CD4-positive, alpha-beta T cell treated with Interferon alpha-2 for 1 hour (primary cell): Measurements from ENCODE around the gene TRIM45.
A peak's percentile ranks its signal among the peaks of the same experiment; 100 is the strongest.
"Not testable (repeated sequence)": the region's sequence is repeated elsewhere in the genome, so short reads cannot be mapped to it uniquely, and the experiment has no call there.

Experiments
- DNase-seq, 2 donors: peaks; one replicate each; pipeline ENCODE4 v3.0.0-alpha.2; 2020 to 2022

Gene TRIM45

GRCh38 chr1:117130526-117130925, 9.0 kb upstream of the TRIM45 start:
- no peak for DNase-seq

DNA sequence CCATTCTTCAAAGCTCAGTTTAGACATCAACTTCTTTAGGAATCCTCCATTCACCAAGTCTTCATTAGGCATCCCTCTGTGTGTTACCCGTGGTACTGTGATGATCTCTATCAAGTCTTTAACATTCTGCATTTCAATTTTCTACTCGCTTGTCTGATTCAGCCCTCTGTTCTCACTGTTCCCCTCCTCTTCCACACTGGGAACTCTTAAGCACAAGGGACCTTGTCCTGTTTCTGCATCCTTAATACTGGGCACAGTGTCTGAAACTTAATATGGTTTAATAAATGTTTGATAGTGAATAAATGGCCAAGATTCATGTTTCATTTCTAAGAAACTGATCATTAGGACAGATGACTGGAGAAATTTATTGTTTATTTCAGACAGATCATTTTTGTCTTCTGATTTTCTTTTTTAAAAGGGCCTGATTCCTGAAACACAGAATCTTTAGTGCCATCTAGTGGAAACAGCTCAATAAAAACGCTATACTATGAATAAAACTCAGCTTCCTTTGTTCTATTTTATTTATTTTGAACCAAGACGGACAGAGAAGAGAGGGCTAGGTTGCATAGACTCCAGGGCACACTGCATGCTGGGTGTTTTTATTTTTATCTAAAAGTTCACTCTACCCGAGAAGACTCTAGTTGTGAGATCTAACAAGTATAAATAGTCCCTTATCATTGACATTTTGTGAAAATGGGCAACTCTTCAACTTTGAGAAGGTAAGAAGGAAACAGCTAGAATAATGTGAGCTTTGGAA, 7.0 kb upstream of the TRIM45 start:
- peak in 1 of 2 donors; percentile 51 for DNase-seq

DNA sequence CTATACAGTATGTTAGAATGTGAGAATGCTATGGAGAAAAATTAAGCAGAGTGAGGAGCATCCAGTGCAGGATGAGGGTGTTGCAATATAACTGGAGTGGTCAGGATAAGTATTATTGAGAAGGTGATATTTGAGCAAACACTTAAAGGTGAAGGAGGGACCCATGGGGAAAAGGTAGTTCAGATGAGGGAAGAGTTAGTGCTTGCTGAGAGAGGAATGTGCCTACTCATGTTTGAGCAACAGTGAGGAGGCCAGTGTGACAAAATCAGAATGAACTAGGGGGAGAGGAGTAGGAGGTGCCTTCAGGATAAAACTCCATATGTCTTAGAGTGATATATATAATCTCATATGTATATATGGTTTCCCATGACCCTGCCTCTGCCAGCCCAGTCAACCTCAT, 6.2 kb upstream of the TRIM45 start:
- no peak for DNase-seq

- no peak for DNase-seq
These were observed 3.1 kb upstream of the TRIM45 start for GRCh38 chr1:117124661-117125060.

DNA sequence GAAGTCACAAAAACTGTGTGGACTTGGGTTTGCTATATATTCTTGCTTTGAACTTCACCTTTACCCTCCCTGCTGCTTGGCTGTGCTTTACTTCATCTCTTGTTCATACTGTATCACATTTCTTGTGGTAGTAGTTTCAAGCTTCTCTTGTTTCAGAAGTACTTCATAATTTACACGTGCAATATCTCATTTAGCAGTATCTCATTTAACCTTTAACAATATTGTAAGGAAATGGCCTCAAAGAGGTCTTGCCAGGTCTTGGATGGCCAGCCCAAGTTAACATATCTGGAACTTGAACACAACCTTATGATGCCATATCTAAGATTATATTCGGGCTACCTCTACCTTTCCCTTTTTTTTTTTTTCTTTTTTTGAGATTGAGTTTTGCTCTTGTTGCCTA, 1.7 kb upstream of the TRIM45 start:
- no peak for DNase-seq

DNA sequence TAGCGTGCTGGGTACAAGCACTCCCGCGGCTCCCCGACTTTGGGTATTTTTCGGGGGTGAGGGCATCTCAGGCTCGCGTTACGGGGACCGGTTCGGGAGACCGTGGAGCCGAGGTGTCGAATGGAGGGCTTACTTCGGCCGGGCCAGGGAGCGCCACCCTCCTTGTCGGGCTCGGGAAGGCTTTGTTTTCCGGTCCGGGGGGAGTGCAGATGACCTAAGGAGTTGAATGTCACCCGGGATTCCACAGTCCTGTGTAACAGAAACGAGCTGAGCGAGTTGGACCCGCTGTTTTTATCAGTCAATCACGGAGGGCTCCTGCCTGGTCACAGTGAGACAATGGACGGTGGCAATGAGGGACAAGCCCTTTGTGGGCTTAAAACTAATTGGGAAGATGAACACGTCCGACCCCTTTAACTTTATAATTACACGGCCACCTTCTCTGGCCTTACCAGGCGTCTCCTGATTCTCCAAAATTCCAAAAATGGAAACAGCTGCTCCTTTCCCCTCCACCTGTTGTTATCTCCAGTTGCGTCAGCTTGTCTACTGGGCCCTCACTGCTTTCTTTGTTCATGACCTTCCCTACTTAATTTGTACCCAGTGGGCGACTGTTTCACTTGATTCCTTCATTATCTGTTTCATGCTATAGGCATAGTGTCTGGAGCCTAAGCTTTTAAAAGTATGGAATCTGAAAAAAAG, 929 bp upstream of the TRIM45 start:
- DNase-seq: no peak

GRCh38 chr1:117120774-117121588, 568 bp downstream of the TRIM45 start:
- no peak for DNase-seq

- not testable (repeated sequence) for DNase-seq
These were observed 2.4 kb downstream of the TRIM45 start for GRCh38 chr1:117119144-117119543.

DNA sequence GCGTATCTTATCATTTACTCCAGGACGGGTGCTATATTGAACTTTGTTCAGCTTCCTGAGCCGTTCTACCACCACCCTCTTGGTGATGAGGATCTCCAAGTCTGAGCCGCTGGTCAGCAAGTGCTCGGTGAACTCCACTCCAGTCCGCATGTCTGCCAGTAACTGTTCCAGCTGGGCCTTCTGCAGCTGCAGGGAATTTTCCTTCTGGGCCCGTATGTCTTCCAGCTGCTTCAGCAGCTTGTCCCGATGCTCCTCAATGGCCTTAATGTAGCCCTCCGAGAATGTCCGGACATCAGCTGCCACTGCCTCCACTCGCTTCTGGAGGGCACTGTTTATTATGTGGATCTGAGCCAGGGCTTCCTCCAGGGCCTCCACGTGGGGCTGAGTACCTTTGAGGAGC, 3.4 kb downstream of the TRIM45 start:
- no peak for DNase-seq

- DNase-seq: no peak
These were observed 3.9 kb downstream of the TRIM45 start for GRCh38 chr1:117117697-117118096.

DNA sequence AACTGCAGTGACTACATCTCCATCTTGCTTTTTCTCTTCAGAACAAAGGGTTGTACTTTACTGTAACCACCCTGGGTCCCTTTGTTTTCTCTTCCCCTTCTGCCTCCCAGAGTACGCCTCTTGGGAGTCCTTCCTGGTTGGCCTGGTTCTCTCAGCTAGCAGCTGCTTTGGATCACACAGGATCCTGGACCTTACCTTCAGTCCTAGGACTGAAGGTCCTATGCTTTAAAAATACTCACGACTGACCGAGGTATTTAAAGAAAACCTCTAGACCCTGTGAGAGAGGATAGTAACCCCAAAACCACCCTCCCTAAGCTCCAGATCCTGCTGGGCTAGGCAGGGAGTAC, 4.8 kb downstream of the TRIM45 start:
- no peak for DNase-seq

- no peak for DNase-seq
These were observed 5.3 kb downstream of the TRIM45 start for GRCh38 chr1:117116090-117116783.

GRCh38 chr1:117114877-117115276, 6.7 kb downstream of the TRIM45 start:
- no peak for DNase-seq

DNA sequence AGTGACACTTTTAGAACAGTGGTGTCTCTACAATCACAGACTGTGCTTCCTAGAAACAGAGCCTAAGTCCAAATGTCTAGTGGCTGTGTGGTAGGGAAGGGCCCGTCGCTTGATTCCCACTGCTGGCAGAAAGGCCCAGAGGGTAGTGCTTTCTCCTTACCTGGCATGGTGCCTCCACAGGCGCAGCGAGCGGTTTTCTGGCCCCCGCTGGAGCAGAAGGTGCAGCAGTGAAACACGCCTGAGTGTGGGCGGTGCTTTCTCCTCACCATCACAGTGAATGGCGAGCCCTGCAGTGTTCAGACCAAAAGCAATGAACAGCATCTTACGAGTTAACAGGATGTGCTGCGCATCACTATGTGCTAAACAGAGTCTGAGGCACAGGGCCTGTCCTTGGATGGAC, 8.3 kb downstream of the TRIM45 start:
- DNase-seq: no peak

GRCh38 chr1:117112047-117112717, 9.4 kb downstream of the TRIM45 start:
- no peak for DNase-seq

DNA sequence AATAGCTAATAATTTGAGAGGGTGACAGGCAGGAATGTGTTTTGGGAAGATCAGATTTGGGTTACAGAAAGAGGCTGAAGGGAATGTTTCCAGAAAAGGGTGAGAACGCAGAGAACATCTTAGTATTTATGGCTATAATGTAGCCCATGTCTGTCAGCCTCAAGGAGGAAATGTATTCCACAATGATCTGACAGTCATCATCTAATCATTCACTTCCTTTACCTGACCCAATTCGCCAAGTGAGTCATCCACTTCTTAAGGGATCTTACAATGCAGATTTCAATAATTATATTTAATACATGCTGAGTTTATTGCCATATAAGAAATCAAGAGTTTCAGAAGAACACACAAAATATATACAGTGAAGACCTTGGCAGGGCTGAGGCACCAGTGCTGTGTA, 10.8 kb downstream of the TRIM45 start:
- DNase-seq: no peak

- no peak for DNase-seq
These were observed 14.2 kb downstream of the TRIM45 start for GRCh38 chr1:117107364-117107763.

GRCh38 chr1:117106478-117106877, 15.1 kb downstream of the TRIM45 start:
- no peak for DNase-seq

GRCh38 chr1:117105722-117106121, 15.8 kb downstream of the TRIM45 start:
- DNase-seq: no peak

DNA sequence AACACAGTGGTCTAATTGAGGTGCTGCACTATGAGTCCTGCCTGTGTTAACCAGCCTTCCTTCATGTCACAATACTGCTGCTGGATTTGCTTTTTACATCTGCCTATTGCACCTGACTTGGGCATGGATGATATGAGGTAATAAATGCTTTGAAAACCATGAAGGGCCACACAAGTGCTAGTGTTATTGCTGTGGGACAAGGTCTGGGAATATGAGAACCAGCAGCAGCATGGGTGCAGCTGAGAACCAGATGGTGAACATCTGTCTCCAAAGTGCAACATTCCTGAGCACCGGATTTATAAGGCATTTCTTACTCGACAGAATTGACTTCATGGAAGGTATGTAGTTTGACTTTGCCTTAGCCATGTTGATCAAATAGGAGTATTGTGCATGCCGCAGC, 16.6 kb downstream of the TRIM45 start:
- DNase-seq: no peak

DNA sequence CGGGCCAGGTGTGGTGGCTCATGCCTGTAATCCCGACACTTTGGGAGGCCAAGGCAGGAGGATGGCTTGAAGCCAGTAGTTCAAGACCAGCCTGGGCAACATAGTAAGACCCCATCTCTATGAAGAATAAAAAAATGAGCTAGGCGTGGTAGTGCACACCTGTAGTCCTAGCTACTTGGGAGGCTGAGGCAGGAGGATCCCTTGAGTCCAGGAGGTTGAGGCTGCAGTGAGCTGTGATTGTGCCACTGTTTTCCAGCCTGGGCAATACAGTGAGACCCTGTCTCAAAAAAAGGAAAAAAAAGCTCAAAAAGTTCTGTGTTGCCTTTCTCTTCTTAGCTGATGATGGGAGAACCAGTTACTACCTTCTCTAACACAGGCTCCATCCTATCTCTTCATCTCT, 19.7 kb downstream of the TRIM45 start:
- not testable (repeated sequence) for DNase-seq

DNA sequence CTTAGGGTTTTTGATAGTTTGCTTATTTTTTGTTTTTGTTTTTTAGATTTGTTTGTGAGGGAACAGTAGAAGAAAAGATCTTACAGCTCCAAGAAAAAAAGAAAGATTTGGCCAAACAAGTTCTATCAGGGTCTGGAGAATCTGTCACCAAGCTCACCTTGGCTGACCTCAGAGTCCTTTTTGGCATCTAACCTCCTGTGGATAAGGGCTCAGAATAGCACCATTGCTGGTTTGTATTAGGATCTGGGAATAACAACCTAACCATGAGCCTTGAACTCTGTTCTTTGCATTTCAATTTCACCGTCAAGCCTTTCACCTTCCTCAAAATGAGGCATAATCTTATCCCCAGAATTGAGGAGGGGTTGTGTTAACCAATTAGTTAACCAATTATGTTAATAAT, 20.2 kb downstream of the TRIM45 start:
- DNase-seq: no peak
